NOMO-1 treated with DMSO at 0.1 percent for 48 hours (cell line): ENCODE results near the gene F7.

ENCODE experiments used
- DNase-seq: peaks from one replicate; lab custom pipeline; 2025; ENCODE audit not compliant: unreplicated experiment; lab: John Stamatoyannopoulos, UW

The F7 gene

DNA sequence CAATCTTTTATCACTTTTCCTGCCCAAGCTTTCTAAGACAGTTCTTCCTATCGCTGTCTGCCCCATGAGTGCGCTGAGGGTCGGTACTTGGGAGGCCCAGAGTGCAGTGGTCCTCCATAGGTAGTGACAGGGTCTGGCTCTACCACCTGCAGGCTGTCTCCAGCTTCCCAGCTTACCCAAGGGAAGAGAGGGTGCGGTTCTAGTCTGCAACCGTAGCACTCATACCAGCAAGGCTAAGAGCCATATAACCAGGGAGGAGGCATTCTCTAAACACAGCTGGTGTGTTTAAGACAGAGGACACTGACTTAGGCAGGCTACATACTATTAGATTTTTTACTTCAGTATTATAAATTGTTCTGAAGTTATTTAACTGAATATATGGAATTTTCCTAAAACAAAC is 61.1 kb downstream of the F7 start:
- DNase-seq: no peak

DNA sequence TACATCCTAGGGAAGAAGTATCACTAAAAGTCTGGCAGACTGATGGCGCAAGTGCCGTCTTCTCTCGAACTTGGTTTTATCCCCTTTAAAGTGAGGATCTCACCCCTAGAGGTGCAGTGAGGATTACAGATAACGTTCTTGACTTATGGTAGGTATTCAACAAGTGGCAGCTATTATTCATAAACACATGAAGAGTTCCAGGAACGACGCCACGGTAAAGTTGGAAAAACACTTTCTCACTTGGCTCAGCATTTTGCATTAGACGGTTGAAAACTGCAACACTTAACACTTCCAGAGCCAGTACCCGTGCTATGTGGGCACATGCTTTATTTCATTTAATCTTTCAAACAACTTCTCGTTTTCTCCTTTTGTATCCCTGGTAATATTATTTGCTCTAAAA is 61.6 kb downstream of the F7 start:
- no peak for DNase-seq

DNA sequence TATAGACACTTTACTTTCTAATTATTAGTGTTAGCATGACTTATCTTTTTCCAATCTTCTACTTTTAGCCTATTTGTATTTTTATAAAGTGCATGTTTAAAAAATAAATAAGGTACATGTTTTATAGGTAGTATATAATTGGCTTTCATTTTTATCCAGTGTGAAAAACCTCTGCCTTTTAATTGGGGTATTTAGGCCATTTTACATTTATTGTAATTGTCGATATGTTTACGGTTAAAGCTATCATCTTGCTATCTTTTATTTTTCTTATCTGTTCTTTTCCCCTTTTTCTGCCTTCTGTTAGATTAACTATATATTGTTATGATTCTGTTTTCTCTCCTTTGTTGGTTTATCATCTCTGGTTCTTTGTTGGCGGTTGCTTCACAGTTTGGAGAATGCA is 62.0 kb downstream of the F7 start:
- DNase-seq: no peak

DNA sequence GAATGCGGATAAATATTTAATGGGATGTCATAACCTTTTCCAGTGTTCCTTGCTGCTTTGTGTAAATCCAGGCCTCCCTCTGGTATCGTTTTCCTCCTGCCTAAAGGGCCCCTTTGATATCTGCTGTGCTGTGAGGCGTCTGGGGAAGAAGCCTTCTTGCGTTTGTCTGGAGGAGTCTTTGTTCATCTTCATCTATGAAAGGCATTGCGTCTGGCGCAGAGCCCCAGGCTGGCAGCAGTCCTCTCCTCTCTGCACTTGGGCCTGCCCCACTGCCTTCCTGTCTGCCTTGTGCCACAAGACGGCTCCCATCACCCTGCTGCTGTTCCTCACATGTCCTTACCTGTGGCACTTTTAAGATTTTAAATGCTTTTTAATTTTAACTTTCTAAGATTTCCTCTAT is 62.6 kb downstream of the F7 start:
- no peak for DNase-seq

GRCh38 chr13:113169277-113170272 is 64.0 kb downstream of the F7 start:
- DNase-seq: no peak
